Fibroblast of lung (primary cell): ENCODE measurements around the gene CFAP52.

Source experiments
- EZH2 ChIP-seq: IDR thresholded peaks from 2 replicates; pipeline ENCODE4 v1.5.1; 2012; ENCODE audit warnings: low read length, control low read depth, mild to moderate bottlenecking; ENCODE audit errors: missing control alignments
- TF ChIP-seq, protein P1 (sequence below), 2 donors: IDR thresholded peaks in 1 of 2; conservative IDR thresholded peaks in 1 of 2; 1 replicate in 1 of 2; 2 replicates in 1 of 2; pipeline ENCODE4 v1.5.1; 2011 to 2012; ENCODE audit warnings: low read length in 2 of 2, control low read depth in 1 of 2, inconsistent platforms in 1 of 2, low read depth in 1 of 2, mild to moderate bottlenecking in 1 of 2

DNA sequence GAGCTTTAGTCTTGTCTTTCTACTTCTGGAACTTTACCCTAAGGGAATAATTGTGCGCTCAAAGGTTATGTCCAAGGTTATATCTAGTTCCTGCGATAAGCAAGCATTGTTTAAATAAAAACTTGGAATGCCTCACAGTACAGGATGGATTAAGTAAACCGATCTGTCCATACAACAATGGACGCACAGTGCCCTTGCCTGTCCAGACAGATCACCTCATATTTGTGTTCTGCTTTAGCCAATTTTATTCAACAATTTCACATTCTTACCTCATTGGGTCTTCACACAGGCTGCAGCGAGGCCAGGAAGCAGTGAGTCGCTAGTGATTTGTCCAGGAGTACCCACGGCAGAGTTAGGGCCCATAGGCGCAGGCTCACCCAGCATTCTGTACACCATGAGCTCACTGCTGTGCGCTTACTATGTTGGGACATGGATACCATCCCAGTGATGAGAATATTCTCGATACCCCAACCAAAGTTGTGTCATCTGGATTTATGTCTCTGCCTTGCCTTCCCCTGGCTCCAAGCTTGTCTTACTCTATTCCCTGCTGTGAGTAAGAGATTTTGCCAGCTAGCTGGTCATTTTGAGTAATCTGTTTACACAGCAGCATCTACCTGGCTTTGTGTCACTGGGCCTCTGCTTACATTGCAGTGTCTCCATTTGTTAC, 108.6 kb downstream of the CFAP52 start:
- TF ChIP-seq, protein P1, sequence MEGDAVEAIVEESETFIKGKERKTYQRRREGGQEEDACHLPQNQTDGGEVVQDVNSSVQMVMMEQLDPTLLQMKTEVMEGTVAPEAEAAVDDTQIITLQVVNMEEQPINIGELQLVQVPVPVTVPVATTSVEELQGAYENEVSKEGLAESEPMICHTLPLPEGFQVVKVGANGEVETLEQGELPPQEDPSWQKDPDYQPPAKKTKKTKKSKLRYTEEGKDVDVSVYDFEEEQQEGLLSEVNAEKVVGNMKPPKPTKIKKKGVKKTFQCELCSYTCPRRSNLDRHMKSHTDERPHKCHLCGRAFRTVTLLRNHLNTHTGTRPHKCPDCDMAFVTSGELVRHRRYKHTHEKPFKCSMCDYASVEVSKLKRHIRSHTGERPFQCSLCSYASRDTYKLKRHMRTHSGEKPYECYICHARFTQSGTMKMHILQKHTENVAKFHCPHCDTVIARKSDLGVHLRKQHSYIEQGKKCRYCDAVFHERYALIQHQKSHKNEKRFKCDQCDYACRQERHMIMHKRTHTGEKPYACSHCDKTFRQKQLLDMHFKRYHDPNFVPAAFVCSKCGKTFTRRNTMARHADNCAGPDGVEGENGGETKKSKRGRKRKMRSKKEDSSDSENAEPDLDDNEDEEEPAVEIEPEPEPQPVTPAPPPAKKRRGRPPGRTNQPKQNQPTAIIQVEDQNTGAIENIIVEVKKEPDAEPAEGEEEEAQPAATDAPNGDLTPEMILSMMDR (conservative IDR thresholded peaks at IDR 0.05 in 1 of 2, IDR thresholded peaks at IDR 0.05 in 1 of 2; ENCODE audit: low read depth in 1 of 2, low read length in 2 of 2) = no peak
- no peak for TF ChIP-seq EZH2
